ENCODE measurements around the gene TMEM175. TPM values are rescaled to one million over a fixed set of nuclear protein-coding genes. Genes with fewer than 3 reads are reported as not detected.

TMEM175 gene
- polyA plus RNA-seq, 1 donor (not counting 4 experiments of a cell fraction or from before 2014, with no cell fraction given), result 23.2 TPM

DNA sequence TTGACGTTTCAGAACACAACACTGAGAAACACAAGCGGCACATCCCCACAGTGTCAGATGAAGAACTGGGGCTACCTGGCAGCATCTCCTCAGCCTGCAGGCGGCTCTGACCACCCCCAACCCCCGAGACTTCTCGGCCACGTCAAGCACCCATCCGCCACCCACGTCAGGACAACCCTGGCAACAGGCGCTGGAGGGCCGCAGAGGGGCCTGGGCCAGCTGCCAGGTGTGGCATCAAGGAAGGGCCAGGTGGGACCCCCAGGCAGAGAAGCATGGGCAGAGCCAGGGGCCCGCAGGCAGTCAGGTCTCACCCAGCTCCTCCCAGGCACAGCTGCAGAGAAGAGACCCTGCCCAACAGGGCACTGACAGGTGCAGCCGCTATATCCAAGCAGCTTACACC lies 22.4 kb upstream of the TMEM175 start:
- Histone ChIP-seq H4K20me1 (ENCODE audit: control insufficient read depth, extremely low read depth, insufficient read depth, low read length) (no peaks in the 10 kb centered on the region), H3K79me2 (ENCODE audit: control insufficient read depth, insufficient read depth, low read length) (peaks cover 45% of the 10 kb centered on the region)

GRCh38 chr4:910366-911091 lies 21.7 kb upstream of the TMEM175 start:
- Histone ChIP-seq H3K79me2 (ENCODE audit: control insufficient read depth, insufficient read depth, low read length) (peaks cover 50% of the 10 kb centered on the region), H3K9me1 (ENCODE audit: control insufficient read depth, extremely low read depth, insufficient read depth, low read length) (no peaks in the 10 kb centered on the region), H3K36me3 (ENCODE audit: control insufficient read depth in 2 of 2, extremely low read depth in 1 of 2, insufficient read depth in 2 of 2, low read length in 2 of 2) (peaks cover 0 to 20% of the 10 kb centered on the region in 2 experiments), H3K4me1 (ENCODE audit: control insufficient read depth, extremely low read depth, insufficient read depth, low read length) (no peaks in the 10 kb centered on the region), H2AFZ (ENCODE audit: control insufficient read depth, low read length) (no peak overlapping the region), H3K4me3 (ENCODE audit: control insufficient read depth in 2 of 3, extremely low read depth in 1 of 3, insufficient read depth in 2 of 3, low read depth in 1 of 3, low read length in 3 of 3) (no peak overlapping the region), H3K4me2 (ENCODE audit: control insufficient read depth, extremely low read depth, insufficient read depth, low read depth, low read length) (no peak overlapping the region), H3K9me3 (ENCODE audit: control insufficient read depth, low read depth, low read length) (peaks cover 2% of the 10 kb centered on the region), H3K27me3 (ENCODE audit: control insufficient read depth, extremely low read depth, insufficient read depth, low read length) (no peaks in the 10 kb centered on the region), H4K20me1 (ENCODE audit: control insufficient read depth, extremely low read depth, insufficient read depth, low read length) (no peaks in the 10 kb centered on the region), H3K9ac (ENCODE audit: control insufficient read depth, extremely low read depth, insufficient read depth, low read length) (no peak overlapping the region), H3K27ac (ENCODE audit: control insufficient read depth, insufficient read depth, low read length) (no peak overlapping the region)
- TF ChIP-seq CTCF (optimal IDR thresholded peaks at IDR 0.05 in 1 of 3, IDR thresholded peaks at IDR 0.05 in 1 of 3, conservative IDR thresholded peaks at IDR 0.05 in 1 of 3; ENCODE audit: extremely low read depth in 1 of 3, insufficient read depth in 2 of 3, low read length in 3 of 3) (no peak), EZH2 (IDR thresholded peaks at IDR 0.05; ENCODE audit: low read length) (no peak)
- DNase-seq (ENCODE audit: low read depth, low spot score) (no peak), FAIRE-seq (no peak)
- dilution Hi-C loops (cut with MboI; ENCODE audit: extremely low pct_ligation_motif_present, low sequenced_read_pairs), result no loop called here

More for the DNA sequence above, 22.4 kb upstream of the TMEM175 start:
- TF ChIP-seq EZH2 (IDR thresholded peaks at IDR 0.05; ENCODE audit: low read length), result no peak
- TF ChIP-seq CTCF (optimal IDR thresholded peaks at IDR 0.05 in 1 of 3, IDR thresholded peaks at IDR 0.05 in 1 of 3, conservative IDR thresholded peaks at IDR 0.05 in 1 of 3; ENCODE audit: extremely low read depth in 1 of 3, insufficient read depth in 2 of 3, low read length in 3 of 3), result no peak
- no peak overlapping the region for H3K4me3 ChIP-seq (ENCODE audit: control insufficient read depth in 2 of 3, extremely low read depth in 1 of 3, insufficient read depth in 2 of 3, low read depth in 1 of 3, low read length in 3 of 3)
- H3K36me3 ChIP-seq (ENCODE audit: control insufficient read depth in 2 of 2, extremely low read depth in 1 of 2, insufficient read depth in 2 of 2, low read length in 2 of 2), result peaks cover 1 to 20% of the 10 kb centered on the region in 2 experiments
- no peak for DNase-seq (ENCODE audit: low read depth, low spot score)
- no peak overlapping the region for H2AFZ ChIP-seq (ENCODE audit: control insufficient read depth, low read length)
- H3K4me1 ChIP-seq (ENCODE audit: control insufficient read depth, extremely low read depth, insufficient read depth, low read length), result no peaks in the 10 kb centered on the region
- H3K27me3 ChIP-seq (ENCODE audit: control insufficient read depth, extremely low read depth, insufficient read depth, low read length), result no peaks in the 10 kb centered on the region
- H3K9ac ChIP-seq (ENCODE audit: control insufficient read depth, extremely low read depth, insufficient read depth, low read length), result no peak overlapping the region
- H3K9me1 ChIP-seq (ENCODE audit: control insufficient read depth, extremely low read depth, insufficient read depth, low read length), result no peaks in the 10 kb centered on the region
- H3K4me2 ChIP-seq (ENCODE audit: control insufficient read depth, extremely low read depth, insufficient read depth, low read depth, low read length), result no peak overlapping the region
- peaks cover 2% of the 10 kb centered on the region for H3K9me3 ChIP-seq (ENCODE audit: control insufficient read depth, low read depth, low read length)
- FAIRE-seq, result no peak
- H3K27ac ChIP-seq (ENCODE audit: control insufficient read depth, insufficient read depth, low read length), result no peak overlapping the region
- dilution Hi-C loops (cut with MboI; ENCODE audit: extremely low pct_ligation_motif_present, low sequenced_read_pairs), result no loop called here
